GM18505 (cell line): Measurements from ENCODE around the gene UCP2.
"Not testable (repeated sequence)": the region's sequence is repeated elsewhere in the genome, so short reads cannot be mapped to it uniquely, and the experiment has no call there.

ENCODE experiments used
- ATAC-seq: cut with Tn5 transposase; IDR thresholded peaks from one replicate; pipeline ENCODE4 v1.9.1; 2021; ENCODE audit not compliant: unreplicated experiment
- POLR2A ChIP-seq: IDR thresholded peaks from 4 replicates; pipeline ENCODE4 v1.6.1; 2011; ENCODE audit warnings: borderline replicate concordance; ENCODE audit not compliant: insufficient read depth, insufficient read length; ENCODE audit errors: extremely low read depth

The UCP2 gene

GRCh38 chr11:73991471-73992006, 8.9 kb upstream of the UCP2 start:
- no peak for ATAC-seq
- no peak for TF ChIP-seq POLR2A

- TF ChIP-seq POLR2A: no peak
- ATAC-seq: no peak
These were observed 8.1 kb upstream of the UCP2 start for GRCh38 chr11:73990730-73991129.

- no peak for TF ChIP-seq POLR2A
- no peak for ATAC-seq
These were observed 6.5 kb upstream of the UCP2 start for GRCh38 chr11:73989156-73989555.

GRCh38 chr11:73988227-73988626, 5.6 kb upstream of the UCP2 start:
- no peak for TF ChIP-seq POLR2A
- no peak for ATAC-seq

- ATAC-seq: not testable (repeated sequence)
These were observed 3.0 kb upstream of the UCP2 start for GRCh38 chr11:73985661-73986060.

GRCh38 chr11:73983741-73984538, 1.3 kb upstream of the UCP2 start:
- ATAC-seq: no peak
- TF ChIP-seq POLR2A: no peak

GRCh38 chr11:73982990-73983740, 522 bp upstream of the UCP2 start:
- TF ChIP-seq POLR2A: peak; percentile 88
- peak; percentile 65 for ATAC-seq

GRCh38 chr11:73981051-73981805, 1.4 kb downstream of the UCP2 start:
- ATAC-seq: no peak
- peak; percentile 44 for TF ChIP-seq POLR2A

- TF ChIP-seq POLR2A: peak; percentile 60
- peak; percentile 48 for ATAC-seq
These were observed 2.4 kb downstream of the UCP2 start for GRCh38 chr11:73980001-73980961.

GRCh38 chr11:73978576-73979086, 4.0 kb downstream of the UCP2 start:
- no peak for ATAC-seq
- TF ChIP-seq POLR2A: no peak

- TF ChIP-seq POLR2A: no peak
- ATAC-seq: no peak
These were observed 4.7 kb downstream of the UCP2 start for GRCh38 chr11:73977856-73978519.
